WTC11 (cell line): ENCODE results near the gene C19orf47. TPM values are rescaled to one million over a fixed set of nuclear protein-coding genes. Genes with fewer than 3 reads are reported as not detected.

Experiments
- ATAC-seq: fragments of 200-7000 bp; cut with Tn5 transposase; 2 replicates; pipeline ENCODE4 v1.10.0; 2021; ENCODE audit warnings: mild to moderate bottlenecking, moderate library complexity
- CTCF ChIA-PET: fragments of 300-600 bp; sonication (Branson Sonifier 250); formaldehyde crosslinking; loops from one replicate; lab custom pipeline; 2021; ENCODE audit warnings: antibody characterized with exemption; lab: Charles Lee
- POLR2A ChIA-PET: fragments of 350-600 bp; sonication (Branson Sonifier 250); formaldehyde crosslinking; loops from one replicate; lab custom pipeline; 2021; ENCODE audit warnings: antibody characterized with exemption; lab: Charles Lee
- DNase-seq: peaks from one replicate; pipeline ENCODE4 v3.0.0; 2021; ENCODE audit warnings: low spot score
- H3K27ac Mint-ChIP-seq: 2 replicates; pipeline ENCODE4 v1.8.0; 2021; ENCODE audit warnings: mixed read lengths
- H3K27me3 Mint-ChIP-seq: 2 replicates; pipeline ENCODE4 v1.8.0; 2021; ENCODE audit warnings: low read depth, mild to moderate bottlenecking, moderate library complexity, mixed read lengths
- H3K36me3 Mint-ChIP-seq: 2 replicates; pipeline ENCODE4 v1.8.0; 2021; ENCODE audit warnings: mixed read lengths
- H3K4me1 Mint-ChIP-seq: 2 replicates; pipeline ENCODE4 v1.8.0; 2022; ENCODE audit warnings: mixed read lengths
- H3K4me3 Mint-ChIP-seq: 2 replicates; pipeline ENCODE4 v1.8.0; 2021; ENCODE audit warnings: mild to moderate bottlenecking, moderate library complexity, mixed read lengths
- H3K9me3 Mint-ChIP-seq: 2 replicates; pipeline ENCODE4 v1.8.0; 2021; ENCODE audit warnings: mixed read lengths
- CBFB ChIP-seq: sonication (generic); formaldehyde crosslinking; IDR thresholded peaks from 2 replicates; pipeline ENCODE4 v1.8.1; 2022; ENCODE audit warnings: mild to moderate bottlenecking, low read depth, missing genetic modification reagents
- CREB1 ChIP-seq: sonication (generic); formaldehyde crosslinking; IDR thresholded peaks from 2 replicates; pipeline ENCODE4 v1.8.0; 2023; ENCODE audit warnings: mild to moderate bottlenecking, missing genetic modification reagents
- ETV6 ChIP-seq: sonication (generic); formaldehyde crosslinking; IDR thresholded peaks from 2 replicates; pipeline ENCODE4 v1.8.1; 2022; ENCODE audit warnings: mild to moderate bottlenecking, missing genetic modification reagents
- FOXP1 ChIP-seq: sonication (generic); formaldehyde crosslinking; IDR thresholded peaks from 2 replicates; pipeline ENCODE4 v1.8.0; 2022; ENCODE audit warnings: missing genetic modification reagents, mild to moderate bottlenecking, moderate library complexity, borderline replicate concordance
- IRF2 ChIP-seq: sonication (generic); formaldehyde crosslinking; IDR thresholded peaks from 2 replicates; pipeline ENCODE4 v1.8.0; 2022; ENCODE audit warnings: low read depth, missing genetic modification reagents, borderline replicate concordance
- JUN ChIP-seq: sonication (generic); formaldehyde crosslinking; IDR thresholded peaks from 2 replicates; pipeline ENCODE4 v1.8.0; 2023; ENCODE audit warnings: mild to moderate bottlenecking, missing genetic modification reagents
- NR1H2 ChIP-seq: sonication (generic); formaldehyde crosslinking; IDR thresholded peaks from 2 replicates; pipeline ENCODE4 v1.9.0; 2021; ENCODE audit warnings: mild to moderate bottlenecking, moderate library complexity, missing genetic modification reagents
- NR3C1 ChIP-seq: sonication (generic); formaldehyde crosslinking; conservative IDR thresholded peaks from 2 replicates; pipeline ENCODE4 v1.8.1; 2023; ENCODE audit warnings: low read depth, mild to moderate bottlenecking, missing genetic modification reagents
- RELA ChIP-seq: sonication (generic); formaldehyde crosslinking; IDR thresholded peaks from 2 replicates; pipeline ENCODE4 v1.8.1; 2022; ENCODE audit warnings: missing genetic modification reagents, mild to moderate bottlenecking, borderline replicate concordance
- RORB ChIP-seq: fragments of 250-450 bp; sonication (Bioruptor Pico); IDR thresholded peaks from 2 replicates; pipeline ENCODE4 v1.9.0; 2021; ENCODE audit warnings: mild to moderate bottlenecking
- SOX15 ChIP-seq: fragments of 250-450 bp; sonication (Bioruptor Pico); IDR thresholded peaks from 2 replicates; pipeline ENCODE4 v1.9.0; 2021; ENCODE audit warnings: mild to moderate bottlenecking
- TCF7 ChIP-seq: sonication (generic); formaldehyde crosslinking; IDR thresholded peaks from 2 replicates; pipeline ENCODE4 v1.8.0; 2022; ENCODE audit warnings: mild to moderate bottlenecking, low read depth, missing genetic modification reagents, moderate library complexity
- TEAD1 ChIP-seq: sonication (generic); formaldehyde crosslinking; IDR thresholded peaks from 2 replicates; pipeline ENCODE4 v1.8.0; 2022; ENCODE audit warnings: mild to moderate bottlenecking, missing genetic modification reagents
- total RNA-seq: library from RNA; stranded (reverse); gene quantifications from 3 replicates; pipeline ENCODE4 v1.2.3, GENCODE V29; 2021
- TF ChIP-seq, protein P1 (sequence below): fragments of 200-600 bp; IDR thresholded peaks from 2 replicates; pipeline ENCODE4 v1.8.0; 2022; ENCODE audit warnings: antibody characterized with exemption
- TF ChIP-seq, protein P2 (sequence below): fragments of 250-450 bp; sonication (Bioruptor Pico); IDR thresholded peaks from 2 replicates; pipeline ENCODE4 v1.9.0; 2021; ENCODE audit warnings: mild to moderate bottlenecking, borderline replicate concordance
- TF ChIP-seq, protein P3 (sequence below): sonication (generic); formaldehyde crosslinking; IDR thresholded peaks from 2 replicates; pipeline ENCODE4 v1.8.1; 2023; ENCODE audit warnings: mild to moderate bottlenecking, missing genetic modification reagents, moderate library complexity
- TF ChIP-seq, protein P4 (sequence below): sonication (generic); formaldehyde crosslinking; IDR thresholded peaks from 2 replicates; pipeline ENCODE4 v1.8.1; 2023; ENCODE audit warnings: mild to moderate bottlenecking, missing genetic modification reagents, borderline replicate concordance
- TF ChIP-seq, protein P5 (sequence below): sonication (generic); formaldehyde crosslinking; IDR thresholded peaks from 2 replicates; pipeline ENCODE4 v1.8.1; 2022; ENCODE audit warnings: mild to moderate bottlenecking, missing genetic modification reagents, moderate library complexity, borderline replicate concordance
- TF ChIP-seq, protein P6 (sequence below): sonication (generic); formaldehyde crosslinking; IDR thresholded peaks from 2 replicates; pipeline ENCODE4 v1.8.1; 2022; ENCODE audit warnings: mild to moderate bottlenecking, moderate library complexity, missing genetic modification reagents

Gene C19orf47
- total RNA-seq, 1 experiment from 2014 or later, result 15.6 TPM

DNA sequence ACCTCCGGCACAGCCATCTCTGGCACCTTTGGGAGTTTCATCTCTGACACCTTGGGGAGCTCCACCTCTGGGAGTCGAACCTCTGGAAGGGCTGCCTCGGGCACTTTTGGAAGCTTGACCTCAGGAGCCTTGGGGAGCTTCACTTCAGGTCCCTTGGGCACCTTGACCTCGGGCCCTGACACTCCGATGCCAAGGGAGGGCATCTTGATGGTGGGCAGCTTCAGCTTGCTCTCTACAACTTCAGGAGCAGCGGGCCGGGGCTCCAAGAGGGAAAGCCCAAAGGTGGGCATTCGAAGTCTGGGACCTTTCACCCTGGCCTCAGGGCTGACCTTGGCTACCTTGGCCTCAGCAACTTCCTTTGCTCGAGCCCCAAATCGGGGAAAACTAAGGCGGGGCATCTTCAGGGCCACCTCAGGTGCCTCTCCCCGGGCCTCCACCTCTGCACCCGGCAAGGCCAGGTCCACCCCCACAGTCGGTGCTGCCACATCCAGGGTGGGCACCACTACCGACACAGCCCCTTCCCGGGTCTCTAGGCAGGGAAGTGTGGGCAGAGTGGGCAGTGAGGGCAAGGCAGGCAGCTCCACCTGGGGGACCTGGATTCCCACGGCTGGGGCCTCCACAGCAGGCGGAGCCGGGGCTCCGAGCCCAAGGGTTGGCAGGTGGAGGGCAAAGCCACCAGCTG is 48.8 kb upstream of the C19orf47 start:
- no peak overlapping the region for H3K4me3 Mint-ChIP-seq
- ATAC-seq (no peak), DNase-seq (no peak)
- no peak overlapping the region for H3K27ac Mint-ChIP-seq
- POLR2A ChIA-PET, result interaction anchor here (1.1 kb wide), 1 partner anchor 46 kb away, joined by 3 read pairs; no protein-coding TSS in a partner anchor
- TF ChIP-seq, protein P1, sequence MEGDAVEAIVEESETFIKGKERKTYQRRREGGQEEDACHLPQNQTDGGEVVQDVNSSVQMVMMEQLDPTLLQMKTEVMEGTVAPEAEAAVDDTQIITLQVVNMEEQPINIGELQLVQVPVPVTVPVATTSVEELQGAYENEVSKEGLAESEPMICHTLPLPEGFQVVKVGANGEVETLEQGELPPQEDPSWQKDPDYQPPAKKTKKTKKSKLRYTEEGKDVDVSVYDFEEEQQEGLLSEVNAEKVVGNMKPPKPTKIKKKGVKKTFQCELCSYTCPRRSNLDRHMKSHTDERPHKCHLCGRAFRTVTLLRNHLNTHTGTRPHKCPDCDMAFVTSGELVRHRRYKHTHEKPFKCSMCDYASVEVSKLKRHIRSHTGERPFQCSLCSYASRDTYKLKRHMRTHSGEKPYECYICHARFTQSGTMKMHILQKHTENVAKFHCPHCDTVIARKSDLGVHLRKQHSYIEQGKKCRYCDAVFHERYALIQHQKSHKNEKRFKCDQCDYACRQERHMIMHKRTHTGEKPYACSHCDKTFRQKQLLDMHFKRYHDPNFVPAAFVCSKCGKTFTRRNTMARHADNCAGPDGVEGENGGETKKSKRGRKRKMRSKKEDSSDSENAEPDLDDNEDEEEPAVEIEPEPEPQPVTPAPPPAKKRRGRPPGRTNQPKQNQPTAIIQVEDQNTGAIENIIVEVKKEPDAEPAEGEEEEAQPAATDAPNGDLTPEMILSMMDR, result no peak
- no peak for TF ChIP-seq JUN (CRISPR knock-in tag)
- H3K4me1 Mint-ChIP-seq, result peaks cover 6% of the 10 kb centered on the region
- CTCF ChIA-PET, result interaction anchor here (0.7 to 1.6 kb wide), 5 partner anchors 14 to 92 kb away, joined by 3 to 6 read pairs (median 5); partner anchors contain the start of gene BLVRB
- no peaks in the 10 kb centered on the region for H3K36me3 Mint-ChIP-seq
- H3K9me3 Mint-ChIP-seq, result no peaks in the 10 kb centered on the region
- H3K27me3 Mint-ChIP-seq, result peaks cover 37% of the 10 kb centered on the region

DNA sequence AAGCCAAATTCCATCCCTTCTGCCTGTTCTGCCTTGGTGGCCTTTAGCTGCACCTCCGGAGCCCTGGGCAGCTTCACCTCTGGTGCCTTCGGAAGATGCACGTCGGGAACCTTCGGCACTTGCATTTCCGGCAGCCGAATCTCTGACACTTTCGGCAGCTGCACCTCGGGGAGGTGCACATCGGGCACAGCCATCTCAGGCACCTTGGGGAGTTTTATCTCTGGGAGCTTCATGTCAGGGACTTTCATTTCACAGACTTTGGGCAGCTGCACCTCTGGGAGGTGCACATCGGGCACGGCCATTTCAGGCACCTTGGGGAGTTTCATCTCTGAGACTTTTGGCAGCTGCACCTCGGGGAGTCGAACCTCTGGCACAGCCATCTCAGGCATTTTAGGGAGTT is 47.8 kb upstream of the C19orf47 start:
- ATAC-seq (no peak), DNase-seq (no peak)
- H3K27ac Mint-ChIP-seq, result no peak overlapping the region
- no peaks in the 10 kb centered on the region for H3K9me3 Mint-ChIP-seq
- ChIA-PET CTCF (interaction anchor here (0.5 to 2.0 kb wide), 6 partner anchors 10 to 91 kb away, joined by 3 to 12 read pairs (median 5); partner anchors contain the start of gene BLVRB), POLR2A (no interaction called here)
- H3K27me3 Mint-ChIP-seq, result peaks cover 37% of the 10 kb centered on the region
- H3K4me1 Mint-ChIP-seq, result peaks cover 6% of the 10 kb centered on the region
- no peak overlapping the region for H3K4me3 Mint-ChIP-seq
- H3K36me3 Mint-ChIP-seq, result no peaks in the 10 kb centered on the region
- TF ChIP-seq, protein P2, sequence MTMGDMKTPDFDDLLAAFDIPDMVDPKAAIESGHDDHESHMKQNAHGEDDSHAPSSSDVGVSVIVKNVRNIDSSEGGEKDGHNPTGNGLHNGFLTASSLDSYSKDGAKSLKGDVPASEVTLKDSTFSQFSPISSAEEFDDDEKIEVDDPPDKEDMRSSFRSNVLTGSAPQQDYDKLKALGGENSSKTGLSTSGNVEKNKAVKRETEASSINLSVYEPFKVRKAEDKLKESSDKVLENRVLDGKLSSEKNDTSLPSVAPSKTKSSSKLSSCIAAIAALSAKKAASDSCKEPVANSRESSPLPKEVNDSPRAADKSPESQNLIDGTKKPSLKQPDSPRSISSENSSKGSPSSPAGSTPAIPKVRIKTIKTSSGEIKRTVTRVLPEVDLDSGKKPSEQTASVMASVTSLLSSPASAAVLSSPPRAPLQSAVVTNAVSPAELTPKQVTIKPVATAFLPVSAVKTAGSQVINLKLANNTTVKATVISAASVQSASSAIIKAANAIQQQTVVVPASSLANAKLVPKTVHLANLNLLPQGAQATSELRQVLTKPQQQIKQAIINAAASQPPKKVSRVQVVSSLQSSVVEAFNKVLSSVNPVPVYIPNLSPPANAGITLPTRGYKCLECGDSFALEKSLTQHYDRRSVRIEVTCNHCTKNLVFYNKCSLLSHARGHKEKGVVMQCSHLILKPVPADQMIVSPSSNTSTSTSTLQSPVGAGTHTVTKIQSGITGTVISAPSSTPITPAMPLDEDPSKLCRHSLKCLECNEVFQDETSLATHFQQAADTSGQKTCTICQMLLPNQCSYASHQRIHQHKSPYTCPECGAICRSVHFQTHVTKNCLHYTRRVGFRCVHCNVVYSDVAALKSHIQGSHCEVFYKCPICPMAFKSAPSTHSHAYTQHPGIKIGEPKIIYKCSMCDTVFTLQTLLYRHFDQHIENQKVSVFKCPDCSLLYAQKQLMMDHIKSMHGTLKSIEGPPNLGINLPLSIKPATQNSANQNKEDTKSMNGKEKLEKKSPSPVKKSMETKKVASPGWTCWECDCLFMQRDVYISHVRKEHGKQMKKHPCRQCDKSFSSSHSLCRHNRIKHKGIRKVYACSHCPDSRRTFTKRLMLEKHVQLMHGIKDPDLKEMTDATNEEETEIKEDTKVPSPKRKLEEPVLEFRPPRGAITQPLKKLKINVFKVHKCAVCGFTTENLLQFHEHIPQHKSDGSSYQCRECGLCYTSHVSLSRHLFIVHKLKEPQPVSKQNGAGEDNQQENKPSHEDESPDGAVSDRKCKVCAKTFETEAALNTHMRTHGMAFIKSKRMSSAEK (CRISPR knock-in tag), result no peak
- TF ChIP-seq NR3C1 (CRISPR knock-in tag) (no peak), SOX15 (CRISPR knock-in tag) (no peak), CBFB (CRISPR knock-in tag) (no peak), TCF7 (no peak), NR1H2 (CRISPR knock-in tag) (no peak), TEAD1 (CRISPR knock-in tag) (no peak), FOXP1 (no peak), RORB (CRISPR knock-in tag) (no peak), ETV6 (CRISPR knock-in tag) (no peak), JUN (CRISPR knock-in tag) (no peak), IRF2 (CRISPR knock-in tag) (no peak), CREB1 (CRISPR knock-in tag) (no peak), RELA (CRISPR knock-in tag) (no peak)
- TF ChIP-seq, protein P3, sequence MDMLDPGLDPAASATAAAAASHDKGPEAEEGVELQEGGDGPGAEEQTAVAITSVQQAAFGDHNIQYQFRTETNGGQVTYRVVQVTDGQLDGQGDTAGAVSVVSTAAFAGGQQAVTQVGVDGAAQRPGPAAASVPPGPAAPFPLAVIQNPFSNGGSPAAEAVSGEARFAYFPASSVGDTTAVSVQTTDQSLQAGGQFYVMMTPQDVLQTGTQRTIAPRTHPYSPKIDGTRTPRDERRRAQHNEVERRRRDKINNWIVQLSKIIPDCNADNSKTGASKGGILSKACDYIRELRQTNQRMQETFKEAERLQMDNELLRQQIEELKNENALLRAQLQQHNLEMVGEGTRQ (CRISPR knock-in tag), result no peak
- TF ChIP-seq, protein P4, sequence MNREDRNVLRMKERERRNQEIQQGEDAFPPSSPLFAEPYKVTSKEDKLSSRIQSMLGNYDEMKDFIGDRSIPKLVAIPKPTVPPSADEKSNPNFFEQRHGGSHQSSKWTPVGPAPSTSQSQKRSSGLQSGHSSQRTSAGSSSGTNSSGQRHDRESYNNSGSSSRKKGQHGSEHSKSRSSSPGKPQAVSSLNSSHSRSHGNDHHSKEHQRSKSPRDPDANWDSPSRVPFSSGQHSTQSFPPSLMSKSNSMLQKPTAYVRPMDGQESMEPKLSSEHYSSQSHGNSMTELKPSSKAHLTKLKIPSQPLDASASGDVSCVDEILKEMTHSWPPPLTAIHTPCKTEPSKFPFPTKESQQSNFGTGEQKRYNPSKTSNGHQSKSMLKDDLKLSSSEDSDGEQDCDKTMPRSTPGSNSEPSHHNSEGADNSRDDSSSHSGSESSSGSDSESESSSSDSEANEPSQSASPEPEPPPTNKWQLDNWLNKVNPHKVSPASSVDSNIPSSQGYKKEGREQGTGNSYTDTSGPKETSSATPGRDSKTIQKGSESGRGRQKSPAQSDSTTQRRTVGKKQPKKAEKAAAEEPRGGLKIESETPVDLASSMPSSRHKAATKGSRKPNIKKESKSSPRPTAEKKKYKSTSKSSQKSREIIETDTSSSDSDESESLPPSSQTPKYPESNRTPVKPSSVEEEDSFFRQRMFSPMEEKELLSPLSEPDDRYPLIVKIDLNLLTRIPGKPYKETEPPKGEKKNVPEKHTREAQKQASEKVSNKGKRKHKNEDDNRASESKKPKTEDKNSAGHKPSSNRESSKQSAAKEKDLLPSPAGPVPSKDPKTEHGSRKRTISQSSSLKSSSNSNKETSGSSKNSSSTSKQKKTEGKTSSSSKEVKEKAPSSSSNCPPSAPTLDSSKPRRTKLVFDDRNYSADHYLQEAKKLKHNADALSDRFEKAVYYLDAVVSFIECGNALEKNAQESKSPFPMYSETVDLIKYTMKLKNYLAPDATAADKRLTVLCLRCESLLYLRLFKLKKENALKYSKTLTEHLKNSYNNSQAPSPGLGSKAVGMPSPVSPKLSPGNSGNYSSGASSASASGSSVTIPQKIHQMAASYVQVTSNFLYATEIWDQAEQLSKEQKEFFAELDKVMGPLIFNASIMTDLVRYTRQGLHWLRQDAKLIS (CRISPR knock-in tag), result no peak
- TF ChIP-seq, protein P5, sequence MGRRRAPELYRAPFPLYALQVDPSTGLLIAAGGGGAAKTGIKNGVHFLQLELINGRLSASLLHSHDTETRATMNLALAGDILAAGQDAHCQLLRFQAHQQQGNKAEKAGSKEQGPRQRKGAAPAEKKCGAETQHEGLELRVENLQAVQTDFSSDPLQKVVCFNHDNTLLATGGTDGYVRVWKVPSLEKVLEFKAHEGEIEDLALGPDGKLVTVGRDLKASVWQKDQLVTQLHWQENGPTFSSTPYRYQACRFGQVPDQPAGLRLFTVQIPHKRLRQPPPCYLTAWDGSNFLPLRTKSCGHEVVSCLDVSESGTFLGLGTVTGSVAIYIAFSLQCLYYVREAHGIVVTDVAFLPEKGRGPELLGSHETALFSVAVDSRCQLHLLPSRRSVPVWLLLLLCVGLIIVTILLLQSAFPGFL (CRISPR knock-in tag), result no peak
- TF ChIP-seq, protein P6, sequence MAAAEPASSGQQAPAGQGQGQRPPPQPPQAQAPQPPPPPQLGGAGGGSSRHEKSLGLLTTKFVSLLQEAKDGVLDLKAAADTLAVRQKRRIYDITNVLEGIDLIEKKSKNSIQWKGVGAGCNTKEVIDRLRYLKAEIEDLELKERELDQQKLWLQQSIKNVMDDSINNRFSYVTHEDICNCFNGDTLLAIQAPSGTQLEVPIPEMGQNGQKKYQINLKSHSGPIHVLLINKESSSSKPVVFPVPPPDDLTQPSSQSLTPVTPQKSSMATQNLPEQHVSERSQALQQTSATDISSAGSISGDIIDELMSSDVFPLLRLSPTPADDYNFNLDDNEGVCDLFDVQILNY (CRISPR knock-in tag), result no peak
